GM21515 (cell line): Measurements from ENCODE around the gene MEIOC.
"Not testable (repeated sequence)": the region's sequence is repeated elsewhere in the genome, so short reads cannot be mapped to it uniquely, and the experiment has no call there.

Experiments
- ATAC-seq: cut with Tn5 transposase; IDR thresholded peaks from one replicate; pipeline ENCODE4 v1.9.1; 2021; ENCODE audit not compliant: unreplicated experiment

Gene MEIOC

DNA sequence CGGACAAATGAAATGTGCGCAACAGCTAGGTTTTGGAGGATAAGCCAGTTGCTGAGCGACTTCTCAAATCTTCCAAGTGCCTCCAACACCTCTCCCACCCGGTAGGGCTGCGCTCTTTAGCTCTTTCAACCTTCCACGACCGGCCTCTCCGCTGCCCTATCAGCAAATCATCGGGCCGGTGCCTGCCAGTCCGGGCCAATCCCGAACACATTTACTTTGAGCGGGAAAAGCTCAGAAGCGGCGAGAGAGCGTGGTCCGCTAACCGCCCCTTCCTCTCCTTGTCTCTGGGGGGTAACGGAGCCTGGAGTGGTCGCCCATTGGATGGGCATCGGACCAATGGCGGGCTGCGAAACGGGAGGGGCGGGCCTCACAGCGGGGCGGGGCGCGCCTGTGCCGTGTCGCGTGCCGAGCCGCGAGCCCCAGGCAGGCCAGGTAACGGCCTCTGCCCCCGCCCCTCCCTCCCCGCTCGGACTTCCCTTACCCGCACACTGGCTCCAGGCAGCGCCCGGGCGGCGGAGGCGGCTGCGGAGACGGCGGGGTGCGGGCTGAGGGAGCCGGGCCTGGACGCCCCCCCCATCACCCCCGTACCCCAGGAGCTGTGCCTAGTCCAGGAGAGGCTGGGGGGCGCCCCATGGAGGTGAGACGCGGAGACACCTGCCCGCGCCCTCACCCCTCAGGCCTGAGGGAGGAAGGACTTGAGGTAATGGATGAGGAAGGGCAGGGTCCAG lies at the start of gene MEIOC:
Gene MEIOC (plus strand): TSS at position 486 of the 728 bp plus-strand sequence. CDS start 146 bp downstream, at position 632.
- no peak for ATAC-seq

DNA sequence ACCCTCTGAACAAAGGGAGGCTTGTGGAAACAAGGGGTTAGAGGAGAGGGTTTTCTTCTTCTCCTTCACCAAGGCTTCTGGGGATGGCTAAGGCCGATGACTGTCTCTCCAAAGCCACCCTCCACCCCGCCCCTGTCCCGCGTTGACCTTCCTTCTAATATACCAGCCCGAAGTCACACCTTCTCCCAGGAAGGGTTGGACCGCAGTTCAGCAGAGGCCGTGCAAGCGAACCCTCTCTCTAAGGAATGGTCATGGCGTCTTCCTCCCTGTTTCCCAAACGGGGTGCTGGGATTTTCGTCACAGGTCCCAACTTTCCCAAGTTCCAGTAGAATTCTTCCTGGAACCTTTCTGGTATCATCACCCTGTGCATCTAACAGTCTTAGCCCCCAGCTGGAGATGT lies 49.6 kb upstream of the MEIOC start:
- no peak for ATAC-seq

DNA sequence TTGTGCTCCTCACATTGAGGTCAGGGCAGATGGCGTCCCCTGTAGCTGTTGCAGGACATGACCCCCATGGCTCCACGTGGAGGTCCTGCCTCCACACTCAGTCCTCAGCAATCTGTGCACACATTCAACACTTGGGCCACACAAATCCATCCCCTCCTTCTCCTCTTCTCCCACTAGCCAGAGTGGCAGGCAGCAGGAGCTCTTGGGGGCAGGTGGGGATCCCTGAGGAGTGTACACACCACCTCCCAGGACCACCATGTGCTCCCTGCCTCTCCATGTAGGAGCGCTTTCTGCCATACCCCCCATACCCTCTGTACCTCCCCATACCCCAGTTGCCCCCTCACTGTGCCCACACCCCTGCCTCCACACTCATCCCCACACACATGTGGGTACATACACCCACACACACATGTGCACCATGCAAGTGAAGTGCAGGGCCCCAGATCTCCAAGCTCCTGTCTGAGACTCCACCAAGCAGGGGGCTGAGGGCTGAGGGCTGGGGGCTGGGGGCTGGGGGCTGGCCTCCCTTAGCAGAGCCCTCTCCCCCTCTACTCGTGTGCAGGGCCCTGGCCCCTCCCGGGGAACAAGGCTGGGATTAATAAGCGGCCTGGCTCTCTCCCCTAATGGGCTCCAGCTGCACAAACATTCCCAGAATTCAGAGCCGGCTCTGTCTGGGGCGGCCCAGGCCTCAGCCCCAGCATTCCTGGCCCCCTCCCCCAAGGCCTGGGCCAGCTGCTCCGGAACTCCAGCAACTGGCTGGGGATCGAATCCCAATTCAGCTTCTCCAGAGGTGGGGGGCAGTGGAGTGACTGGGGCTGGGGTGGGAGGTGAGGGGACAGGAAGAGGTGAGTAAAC lies 48.2 kb upstream of the MEIOC start:
- no peak for ATAC-seq

DNA sequence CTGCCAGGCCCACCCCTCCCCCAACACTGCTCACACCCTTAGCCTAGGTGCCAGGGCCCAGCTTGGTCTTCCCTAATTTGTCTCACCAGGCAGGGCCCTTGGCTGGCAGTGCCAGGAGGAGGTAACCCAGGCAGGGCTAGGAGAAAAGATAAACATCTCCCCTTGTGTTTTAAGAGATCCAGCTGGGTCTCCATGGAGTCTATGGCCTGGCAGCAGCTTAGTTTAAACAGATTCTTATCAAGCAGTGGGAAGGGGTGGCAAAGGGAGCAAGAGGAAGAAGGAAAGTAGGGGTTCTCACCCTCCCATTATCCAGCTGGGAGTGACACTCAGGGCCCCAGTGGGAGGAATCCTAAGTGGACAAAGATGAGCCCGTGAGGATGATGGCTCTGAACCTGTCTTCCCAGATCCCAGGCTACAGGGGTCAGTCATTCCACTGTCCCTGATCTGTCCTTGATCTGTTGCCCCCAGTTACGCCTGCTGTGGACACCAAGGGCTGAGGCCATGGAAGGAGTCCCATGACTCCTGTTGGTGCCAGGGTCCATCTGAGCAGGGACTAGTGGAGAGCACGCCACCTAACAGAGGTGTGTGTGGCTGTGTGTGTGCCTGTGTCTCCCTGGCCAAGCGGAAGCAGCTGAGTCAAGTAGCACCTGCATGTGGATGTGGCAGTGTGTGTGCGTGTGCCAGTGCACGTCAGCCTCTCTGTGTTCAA lies 47.4 kb upstream of the MEIOC start:
- ATAC-seq = no peak

DNA sequence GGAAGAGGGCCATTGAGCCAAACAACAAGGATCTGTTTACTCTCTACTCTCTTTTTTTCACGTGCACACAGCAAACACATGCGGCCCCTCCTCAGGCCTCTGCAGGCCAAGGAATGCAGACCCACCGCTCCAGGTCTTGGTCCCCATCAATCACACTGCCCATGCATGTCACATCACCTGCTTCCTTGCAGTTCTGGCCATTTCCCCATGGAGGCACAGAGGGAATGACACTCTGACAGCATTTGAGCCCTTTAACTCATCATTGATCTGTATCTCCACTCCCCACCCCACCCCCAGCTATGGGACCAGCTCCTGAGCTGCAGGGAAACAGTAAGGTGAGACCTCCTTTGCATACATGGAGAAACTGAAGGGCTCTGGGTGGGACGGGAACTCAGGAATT lies 45.9 kb upstream of the MEIOC start:
- no peak for ATAC-seq

DNA sequence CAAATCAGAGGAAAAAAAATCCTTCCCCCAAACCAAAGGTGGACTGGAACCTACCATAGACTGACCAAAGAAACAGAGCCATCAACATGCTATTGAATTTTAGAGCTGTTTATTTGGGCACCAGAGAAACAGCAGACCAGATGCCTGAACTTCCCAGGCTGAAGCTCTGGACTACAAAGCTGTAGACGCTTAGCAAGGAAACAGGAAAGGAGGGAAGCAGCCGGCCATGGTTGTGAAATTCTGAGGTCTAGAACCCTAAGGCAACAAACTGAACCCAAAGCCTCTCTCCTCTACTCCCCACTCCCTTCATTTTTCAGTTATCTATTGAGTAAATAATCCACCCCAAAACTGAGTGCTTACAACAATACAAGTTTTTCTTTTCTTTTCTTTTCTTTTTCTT lies 45.4 kb upstream of the MEIOC start:
- no peak for ATAC-seq

DNA sequence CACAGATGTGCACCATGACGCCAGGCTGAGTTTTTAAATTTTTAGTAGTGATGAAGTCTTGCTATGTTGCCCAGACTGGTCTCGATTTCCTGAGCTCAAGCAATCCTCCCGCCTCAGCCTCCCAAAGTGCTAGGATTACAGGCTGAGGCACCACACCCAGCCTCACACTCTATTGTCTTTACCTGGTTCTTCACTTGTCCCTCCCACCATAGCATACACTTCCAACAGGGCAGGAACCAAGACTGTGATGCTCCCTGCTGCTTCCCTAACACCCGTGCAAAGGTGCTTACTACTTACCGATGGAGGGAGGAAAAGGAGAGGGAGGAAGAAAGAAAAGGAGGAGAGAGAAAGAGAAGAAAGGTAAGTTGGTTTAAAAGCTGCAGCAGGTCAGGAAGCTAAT lies 41.4 kb upstream of the MEIOC start:
- ATAC-seq = no peak

DNA sequence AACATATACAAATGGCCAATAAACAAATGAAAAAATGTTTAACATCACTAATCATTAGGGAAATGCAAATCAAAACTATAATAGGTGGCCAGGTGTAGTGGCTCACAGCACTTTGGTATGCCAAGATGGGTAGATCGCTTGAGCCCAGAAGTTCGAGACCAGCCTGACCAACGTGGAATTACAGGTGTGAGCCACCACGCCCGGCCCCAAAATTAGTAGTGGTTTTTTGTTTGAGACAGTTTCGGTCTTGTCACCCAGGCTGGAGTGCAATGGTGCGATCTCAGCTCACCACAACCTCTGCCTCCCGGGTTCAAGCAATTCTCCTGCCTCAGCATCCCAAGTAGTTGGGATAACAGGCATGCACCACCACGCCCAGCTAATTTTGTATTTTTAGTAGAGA lies 37.6 kb upstream of the MEIOC start:
- ATAC-seq = not testable (repeated sequence)

DNA sequence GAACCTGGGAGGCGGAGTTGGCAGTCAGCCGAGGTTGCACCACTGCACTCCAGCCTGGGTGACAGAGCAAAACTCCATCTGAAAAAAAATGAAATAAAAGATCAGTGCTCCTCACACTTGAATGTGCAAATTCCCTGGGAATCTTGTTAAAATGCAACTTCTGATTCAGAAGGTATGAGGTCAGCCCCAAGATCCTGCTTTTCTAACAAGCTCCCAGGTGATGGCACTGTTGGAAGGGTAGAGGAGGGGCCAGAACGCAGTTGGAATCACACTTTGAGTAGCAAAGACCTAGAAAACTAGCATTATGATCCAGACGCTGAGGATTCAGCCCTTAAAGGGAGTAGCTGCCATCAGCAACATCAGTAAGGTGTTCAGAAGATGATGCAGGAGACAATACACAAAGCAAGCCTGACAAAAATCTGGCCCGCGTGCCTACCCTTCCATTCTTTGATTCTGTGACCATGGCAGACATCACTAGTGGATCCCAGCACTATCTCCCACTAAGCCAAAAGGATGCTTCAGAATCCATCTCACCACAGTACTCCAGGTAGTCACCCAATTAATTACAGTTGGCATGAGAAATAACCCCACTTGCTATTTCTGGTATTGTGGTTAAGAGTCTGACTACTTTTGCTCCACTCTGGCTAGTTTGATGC lies 33.1 kb upstream of the MEIOC start:
- no peak for ATAC-seq

DNA sequence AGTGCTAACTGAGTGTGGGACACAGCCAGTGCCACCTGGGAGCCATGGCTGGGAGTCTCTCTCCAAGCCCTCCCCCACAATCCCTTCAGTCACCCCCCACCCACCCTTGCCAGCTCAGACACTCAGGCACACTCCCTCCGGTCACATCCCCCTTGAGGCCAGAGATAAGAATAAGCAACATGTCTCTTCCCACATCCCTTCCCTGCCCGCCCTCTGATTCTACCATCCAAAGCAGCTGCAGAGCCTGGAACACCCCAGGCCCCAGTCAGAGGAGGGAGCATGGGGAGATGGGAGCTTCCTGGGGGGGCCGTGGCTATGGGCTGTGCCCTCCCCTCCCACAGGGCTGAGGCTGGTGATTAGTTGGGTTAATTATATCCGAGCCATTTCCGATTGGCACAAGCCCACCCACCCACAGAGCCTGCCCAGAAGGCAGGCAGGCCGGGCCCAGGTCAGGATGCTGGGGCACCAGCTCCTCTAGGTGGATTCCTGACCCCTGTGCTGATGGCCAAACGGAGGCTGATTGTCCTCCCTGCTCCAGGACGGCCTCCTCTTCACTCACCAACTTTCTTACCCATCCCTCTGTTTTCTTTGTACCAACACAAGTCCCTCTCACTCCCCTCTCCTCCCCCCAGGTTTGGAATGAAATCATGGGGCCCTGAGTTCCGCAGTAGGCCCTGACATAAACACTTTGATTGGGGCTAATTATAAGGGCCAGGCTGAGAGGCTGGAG lies 28.6 kb upstream of the MEIOC start:
- no peak for ATAC-seq

DNA sequence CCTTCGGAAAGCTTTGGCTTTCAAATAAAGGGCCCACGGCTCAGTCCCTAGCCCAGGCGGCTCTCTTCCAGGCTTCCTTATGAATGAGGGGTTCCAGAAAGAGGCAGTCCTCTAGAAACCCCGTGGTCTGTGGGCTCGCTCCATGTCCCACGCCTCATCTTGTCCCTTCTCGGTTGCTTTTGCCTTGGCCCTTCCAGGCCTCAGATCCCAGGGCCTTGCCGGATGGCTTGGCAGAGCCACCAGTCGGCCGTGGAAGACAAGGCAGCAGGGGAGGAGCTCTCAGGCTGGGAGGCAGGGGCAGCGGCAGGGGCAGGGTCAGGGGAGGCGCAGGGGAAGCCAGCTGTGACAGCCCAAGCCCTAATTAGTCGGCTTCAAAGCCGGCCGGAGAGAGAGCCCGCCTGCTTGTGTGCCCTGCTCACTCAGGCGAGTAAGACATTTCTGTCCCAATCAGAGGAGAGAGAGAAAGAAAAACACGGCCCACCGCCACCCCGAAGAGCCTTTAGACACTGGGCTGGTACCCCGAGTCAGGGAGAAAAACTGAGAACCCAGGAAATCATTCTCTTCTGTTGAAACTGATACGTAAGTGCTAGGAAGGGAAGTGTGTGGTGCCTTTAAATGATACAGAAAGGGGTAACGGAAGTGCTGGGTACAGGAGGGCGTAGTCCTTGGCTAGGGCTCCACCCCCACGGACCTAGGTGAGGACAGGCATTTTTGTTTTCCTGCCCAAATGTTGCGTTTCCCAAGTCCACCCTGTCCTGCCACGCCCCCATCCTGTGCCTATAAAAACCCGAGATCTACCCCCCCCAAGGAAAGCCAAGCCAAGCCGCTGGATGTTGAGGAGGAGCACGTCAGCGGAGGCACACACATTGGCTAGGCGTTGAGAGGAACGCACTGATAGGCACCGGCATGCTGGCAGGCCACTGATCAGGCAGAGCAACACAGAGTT lies 27.8 kb upstream of the MEIOC start:
- ATAC-seq = no peak

DNA sequence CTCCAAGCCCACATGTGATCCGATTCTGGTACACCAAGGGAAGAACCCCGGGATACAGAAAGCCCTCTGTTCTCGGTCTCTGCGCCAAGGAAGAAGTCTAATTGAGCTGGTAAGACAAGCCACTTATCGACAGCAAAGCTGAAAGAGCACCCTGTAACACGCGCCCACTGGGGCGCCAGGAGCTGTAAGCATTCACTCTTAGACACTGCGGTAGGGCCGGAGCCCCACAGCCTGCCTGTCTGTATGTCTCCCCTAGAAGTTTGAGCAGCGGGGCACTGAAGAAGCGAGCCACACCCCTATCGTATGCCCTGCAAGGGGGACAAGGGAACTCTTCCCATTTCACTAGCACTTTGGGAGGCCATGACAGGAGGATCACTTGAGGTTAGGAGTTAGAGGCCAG lies 27.0 kb upstream of the MEIOC start:
- ATAC-seq = no peak

DNA sequence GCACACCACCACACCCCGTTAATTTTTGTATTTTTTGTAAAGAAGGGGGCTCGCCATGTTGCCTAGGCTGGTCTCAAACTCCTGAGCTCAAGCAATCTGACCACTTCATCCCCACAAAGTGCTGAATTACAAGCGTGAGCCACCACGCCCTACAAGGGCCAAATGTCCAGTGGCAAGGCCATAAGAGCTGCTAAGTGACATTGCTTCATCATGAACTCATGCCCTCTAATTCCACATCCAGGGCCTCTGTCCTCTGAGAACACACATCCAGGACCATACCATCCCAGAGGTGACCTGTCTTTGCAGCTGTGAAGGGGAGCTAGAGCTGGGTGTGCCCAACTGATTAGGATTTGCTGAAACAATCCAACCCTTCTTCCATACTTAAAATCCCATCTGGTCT lies 25.6 kb upstream of the MEIOC start:
- no peak for ATAC-seq

DNA sequence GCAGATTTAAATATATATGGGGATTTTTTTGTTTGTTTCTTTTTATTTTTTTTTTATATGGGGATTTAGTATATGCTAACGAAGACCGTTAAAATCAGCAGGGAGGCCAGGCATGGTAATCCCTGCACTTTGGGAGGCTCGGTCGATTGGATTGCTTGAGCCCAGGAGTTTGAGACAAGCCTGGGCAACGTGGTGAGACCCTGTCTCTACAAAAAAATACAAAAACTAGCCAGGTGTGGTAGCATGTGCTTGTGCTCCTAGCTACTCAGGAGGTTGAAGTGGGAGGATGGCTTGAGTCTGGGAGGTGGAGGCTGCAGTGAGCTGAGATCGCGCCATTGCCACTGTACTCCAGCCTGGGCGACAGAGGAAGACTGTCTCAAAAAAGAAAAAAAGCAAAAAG lies 22.3 kb upstream of the MEIOC start:
- ATAC-seq = no peak

DNA sequence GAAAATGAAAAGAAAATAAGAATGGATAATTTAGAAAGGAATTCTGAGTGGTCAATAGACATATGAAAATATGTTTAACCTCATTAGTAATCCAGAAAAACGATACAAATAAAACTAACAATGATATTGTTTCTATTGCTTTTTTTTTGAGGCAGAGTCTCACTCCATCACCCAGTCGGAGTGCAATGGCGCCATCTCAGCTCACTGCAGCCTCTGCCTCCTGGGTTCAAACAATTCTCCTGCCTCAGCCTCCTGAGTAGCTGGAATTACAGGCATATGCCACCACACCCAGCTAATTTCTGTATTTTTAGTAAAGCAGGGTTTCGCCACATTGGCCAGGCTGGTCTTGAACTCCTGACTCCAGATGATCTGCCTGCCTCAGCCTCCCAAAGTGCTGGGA lies 21.9 kb upstream of the MEIOC start:
- not testable (repeated sequence) for ATAC-seq

DNA sequence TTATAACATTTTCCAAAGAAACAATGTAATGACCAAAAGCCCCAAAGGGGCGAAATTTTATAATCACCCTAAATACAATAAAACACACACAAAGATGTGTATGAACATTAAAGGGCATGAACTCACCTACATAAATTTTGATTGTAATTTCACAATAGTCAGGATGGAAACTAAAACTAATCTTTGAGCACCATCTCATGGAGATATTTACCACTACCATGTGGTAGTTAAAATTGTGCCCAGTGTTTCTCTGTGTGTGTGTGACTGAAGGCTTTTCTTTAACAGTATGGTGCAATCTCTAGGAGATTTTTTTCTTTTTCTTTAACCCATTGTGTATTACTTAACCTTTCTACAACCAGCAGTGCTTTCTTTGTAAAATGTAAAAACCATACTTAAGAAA lies 19.7 kb upstream of the MEIOC start:
- no peak for ATAC-seq

DNA sequence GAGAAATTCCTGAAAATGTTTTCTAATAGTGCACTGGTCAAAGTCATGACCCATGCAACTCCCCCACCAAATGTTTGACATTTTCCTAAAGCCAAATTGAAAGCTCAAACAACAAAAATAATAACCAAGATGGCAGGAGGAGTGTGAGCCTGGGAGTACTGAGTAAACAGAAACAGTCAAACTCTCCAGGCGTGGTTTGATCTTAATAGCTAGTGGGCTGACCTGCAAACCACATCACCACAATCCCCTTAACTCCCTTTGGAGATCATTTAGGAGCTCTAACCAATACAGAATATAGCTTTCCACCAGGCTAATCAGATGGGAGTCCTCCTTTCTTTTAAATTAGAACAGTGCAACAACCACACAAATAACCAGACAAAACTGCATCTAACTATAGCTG lies 19.2 kb upstream of the MEIOC start:
- no peak for ATAC-seq

DNA sequence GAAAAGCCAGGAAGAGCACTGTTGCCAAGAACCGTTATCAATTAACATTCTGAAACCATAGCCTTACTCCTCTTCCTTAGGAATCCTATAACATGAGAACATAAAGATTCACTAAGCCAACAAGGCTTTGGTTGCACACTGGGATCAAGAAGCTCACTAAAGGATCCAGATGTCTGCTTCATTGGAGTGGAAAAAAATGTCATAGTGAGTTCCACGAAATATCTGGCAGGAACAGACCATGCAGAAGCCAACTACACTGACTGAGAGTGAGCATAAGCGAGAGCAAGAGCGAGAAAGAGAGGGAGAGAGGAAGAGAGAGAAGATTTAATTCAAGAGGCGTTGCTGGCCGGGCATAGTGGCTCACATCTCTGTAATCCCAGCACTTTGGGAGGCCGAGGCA lies 13.4 kb upstream of the MEIOC start:
- no peak for ATAC-seq

DNA sequence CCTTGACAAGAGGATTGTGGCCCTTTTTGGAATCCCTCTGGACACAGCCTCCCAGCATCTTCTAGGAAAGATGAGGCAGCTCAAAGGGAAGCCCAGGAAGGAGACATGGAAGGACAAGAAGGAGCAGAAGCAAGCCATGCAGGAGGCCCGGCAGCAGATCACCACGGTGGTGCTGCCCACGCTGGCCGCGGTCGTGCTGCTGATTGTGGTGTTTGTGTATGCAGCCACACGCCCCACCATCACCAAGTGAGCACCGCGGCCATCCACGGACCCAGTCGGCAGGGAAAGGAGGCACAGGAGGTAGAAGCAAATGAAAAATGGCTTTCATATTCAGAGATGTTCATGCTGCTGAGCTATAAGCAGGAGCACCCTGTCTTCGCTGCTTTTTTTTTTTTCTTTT lies 10.9 kb upstream of the MEIOC start:
- ATAC-seq = no peak

DNA sequence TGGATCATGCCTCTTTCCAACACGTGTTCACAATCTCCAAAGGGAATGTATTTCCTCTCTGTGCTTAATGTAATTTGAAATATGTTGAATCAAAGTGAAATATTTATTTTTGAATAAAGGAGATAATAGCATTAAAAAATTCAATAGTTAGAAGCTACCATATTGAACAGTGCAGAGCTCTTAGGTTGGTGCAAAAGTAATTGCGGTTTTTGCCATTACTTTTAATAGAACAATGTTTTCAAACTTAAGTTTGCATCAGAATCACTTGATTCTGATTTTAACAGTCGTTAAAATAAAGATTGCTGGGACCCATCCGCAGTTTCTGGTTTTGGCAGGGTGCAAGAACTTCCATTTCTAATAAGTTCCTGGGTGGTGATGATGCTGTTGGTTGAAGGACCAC lies 10.0 kb upstream of the MEIOC start:
- ATAC-seq = no peak
